ENCODE results near the gene PLCG1. TPM values are rescaled to one million over a fixed set of nuclear protein-coding genes. Genes with fewer than 3 reads are reported as not detected.
"Not testable (repeated sequence)": the region's sequence is repeated elsewhere in the genome, so short reads cannot be mapped to it uniquely, and the experiment has no call there.

Gene PLCG1
- total RNA-seq, 4 donors from 2014 or later = 82.7 to 377 (median 155) TPM

DNA sequence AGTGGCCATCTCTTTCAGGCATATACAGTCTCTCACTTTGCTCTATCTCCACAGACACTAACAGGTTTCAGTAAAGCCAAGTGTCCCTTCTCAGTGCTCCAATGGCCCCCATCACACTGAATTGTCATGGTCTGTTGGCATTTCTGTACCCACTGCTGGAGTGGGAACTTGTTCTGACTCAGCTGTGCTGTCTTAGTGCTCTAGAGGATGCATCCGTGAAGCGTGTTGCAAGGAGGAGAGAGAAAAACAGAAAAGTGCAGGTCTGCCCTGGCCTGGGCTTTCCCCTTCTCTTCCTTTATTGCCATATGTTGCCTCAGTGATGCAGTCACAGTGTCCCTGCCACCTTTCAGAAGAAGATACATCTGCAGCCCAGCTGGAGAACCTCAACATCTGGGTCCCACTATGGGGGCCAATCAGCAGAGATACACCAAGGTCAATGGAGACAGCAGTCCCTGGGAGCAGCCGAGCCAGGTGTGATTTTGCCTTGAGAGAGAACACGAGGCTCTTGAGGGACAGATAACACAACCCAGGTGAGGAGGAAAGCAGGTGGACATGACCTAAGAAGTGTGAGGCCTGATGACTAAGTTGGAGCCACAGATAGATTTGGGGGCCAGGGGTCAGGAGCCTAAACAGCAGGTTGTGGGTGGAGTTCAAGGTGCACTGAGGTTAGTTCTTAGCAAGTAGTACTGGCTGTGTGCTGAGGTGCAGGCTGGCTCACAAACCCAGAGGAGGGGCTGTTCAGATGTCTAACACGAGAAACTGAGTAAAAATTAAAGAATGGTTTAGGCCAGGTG, 5.6 kb upstream of the PLCG1 start:
- 72 to 73% methylated on average over 3 to 5 of the region's 5 CpGs for WGBS, 2 donors (ENCODE audit: low coverage in 1 of 2)
- peak; percentile 4 for DNase-seq
- intact Hi-C loops (cut with DNase I; ENCODE audit: low total_unique reads) (no loop called here), in situ Hi-C loops (cut with MboI; ENCODE audit: low pct_ligation_motif_present in 1 of 4, low pct_unique_long_range_greater_than_20kb in 1 of 4, low sequenced_read_pairs in 3 of 4) (no loop called here)
- Histone ChIP-seq H3K9me3 (no peaks in the 10 kb centered on the region), H3K4me3 (no peak overlapping the region), H3K27me3 (no peaks in the 10 kb centered on the region), H3K36me3 (no peaks in the 10 kb centered on the region), H3K27ac (no peak overlapping the region), H3K4me1 (peaks cover 0 to 6% (median 5%) of the 10 kb centered on the region in 4 donors)
- TF ChIP-seq POLR2AphosphoS5 (IDR thresholded peaks at IDR 0.05) = no peak

DNA sequence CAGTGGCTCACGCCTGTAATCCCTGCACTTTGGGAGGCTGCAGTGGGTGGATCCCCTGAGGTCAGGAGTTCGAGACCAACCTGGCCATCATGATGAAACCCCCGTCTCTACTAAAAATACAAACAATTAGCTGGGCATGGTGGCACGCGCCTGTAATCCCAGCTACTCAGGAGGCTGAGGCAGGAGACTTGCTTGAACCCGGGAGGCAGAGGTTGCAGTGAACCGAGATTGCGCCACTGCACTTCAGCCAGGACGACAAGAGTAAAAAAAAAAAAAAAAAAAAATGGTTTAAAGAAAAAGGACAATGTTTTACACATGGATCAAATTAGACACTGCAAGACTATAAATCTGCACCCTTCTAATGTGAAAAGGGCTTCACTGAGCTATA, 5.0 kb upstream of the PLCG1 start:
- intact Hi-C loops (cut with DNase I; ENCODE audit: low total_unique reads); H3K36me3 ChIP-seq; H3K27me3 ChIP-seq; DNase-seq; H3K9me3 ChIP-seq; in situ Hi-C loops (cut with MboI; ENCODE audit: low pct_ligation_motif_present in 1 of 4, low pct_unique_long_range_greater_than_20kb in 1 of 4, low sequenced_read_pairs in 3 of 4); H3K27ac ChIP-seq; H3K4me3 ChIP-seq; H3K4me1 ChIP-seq: not testable (repeated sequence)
- WGBS, 2 donors (ENCODE audit: low coverage in 1 of 2) = 74 to 89% methylated on average over 8 to 9 of the region's 9 CpGs

DNA sequence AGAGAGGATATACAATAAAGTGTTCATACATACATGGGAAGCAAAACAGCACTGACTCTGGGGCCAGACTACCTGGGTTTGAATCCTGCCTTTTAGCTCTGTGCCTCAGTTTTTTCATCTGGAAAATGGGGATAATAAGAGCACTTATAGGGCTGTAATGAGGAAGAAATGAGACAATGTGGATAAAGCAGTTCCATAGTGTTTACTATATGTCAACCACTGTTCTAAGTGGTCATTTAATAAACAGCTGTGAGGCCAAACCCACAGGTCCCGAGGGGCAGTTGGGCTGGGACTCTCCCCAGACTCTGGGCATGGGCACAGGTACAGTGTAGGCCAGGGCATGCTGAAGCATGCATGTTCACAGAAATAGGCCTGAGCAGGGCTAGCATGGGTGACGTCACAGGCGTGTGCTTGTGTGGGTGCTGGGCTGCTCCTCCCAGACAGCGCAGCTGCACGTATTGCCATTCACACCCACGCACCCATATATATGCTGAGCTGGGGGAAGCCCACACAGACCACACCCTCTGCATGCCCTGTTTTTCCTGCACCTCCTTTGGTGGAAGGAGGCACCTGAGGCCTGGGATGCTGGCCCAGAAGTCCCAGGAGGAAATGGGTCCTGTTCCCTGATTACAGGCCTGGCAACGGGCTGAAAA, 3.5 kb upstream of the PLCG1 start:
- peaks cover 0 to 15% (median 11%) of the 10 kb centered on the region in 4 donors for H3K4me1 ChIP-seq
- in situ Hi-C loops (cut with MboI; ENCODE audit: low pct_ligation_motif_present in 1 of 4, low pct_unique_long_range_greater_than_20kb in 1 of 4, low sequenced_read_pairs in 3 of 4) (no loop called here), intact Hi-C loops (cut with DNase I; ENCODE audit: low total_unique reads) (no loop called here)
- TF ChIP-seq, protein P1, sequence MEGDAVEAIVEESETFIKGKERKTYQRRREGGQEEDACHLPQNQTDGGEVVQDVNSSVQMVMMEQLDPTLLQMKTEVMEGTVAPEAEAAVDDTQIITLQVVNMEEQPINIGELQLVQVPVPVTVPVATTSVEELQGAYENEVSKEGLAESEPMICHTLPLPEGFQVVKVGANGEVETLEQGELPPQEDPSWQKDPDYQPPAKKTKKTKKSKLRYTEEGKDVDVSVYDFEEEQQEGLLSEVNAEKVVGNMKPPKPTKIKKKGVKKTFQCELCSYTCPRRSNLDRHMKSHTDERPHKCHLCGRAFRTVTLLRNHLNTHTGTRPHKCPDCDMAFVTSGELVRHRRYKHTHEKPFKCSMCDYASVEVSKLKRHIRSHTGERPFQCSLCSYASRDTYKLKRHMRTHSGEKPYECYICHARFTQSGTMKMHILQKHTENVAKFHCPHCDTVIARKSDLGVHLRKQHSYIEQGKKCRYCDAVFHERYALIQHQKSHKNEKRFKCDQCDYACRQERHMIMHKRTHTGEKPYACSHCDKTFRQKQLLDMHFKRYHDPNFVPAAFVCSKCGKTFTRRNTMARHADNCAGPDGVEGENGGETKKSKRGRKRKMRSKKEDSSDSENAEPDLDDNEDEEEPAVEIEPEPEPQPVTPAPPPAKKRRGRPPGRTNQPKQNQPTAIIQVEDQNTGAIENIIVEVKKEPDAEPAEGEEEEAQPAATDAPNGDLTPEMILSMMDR (IDR thresholded peaks at IDR 0.05) = no peak
- TF ChIP-seq POLR2A (IDR thresholded peaks at IDR 0.05) (no peak), POLR2AphosphoS5 (IDR thresholded peaks at IDR 0.05) (no peak), EP300 (IDR thresholded peaks at IDR 0.05; ENCODE audit: low read depth) (no peak)
- H3K27me3 ChIP-seq = no peaks in the 10 kb centered on the region
- DNase-seq = peak; percentile 9
- H3K9me3 ChIP-seq = no peaks in the 10 kb centered on the region
- WGBS, 2 donors (ENCODE audit: low coverage in 1 of 2) = 81% methylated on average over 7 of the region's 7 CpGs; no CpG with 5 or more reads in 1 of the 2 donors
- H3K4me3 ChIP-seq = no peak overlapping the region
- H3K36me3 ChIP-seq = no peaks in the 10 kb centered on the region
- H3K27ac ChIP-seq = no peak overlapping the region

DNA sequence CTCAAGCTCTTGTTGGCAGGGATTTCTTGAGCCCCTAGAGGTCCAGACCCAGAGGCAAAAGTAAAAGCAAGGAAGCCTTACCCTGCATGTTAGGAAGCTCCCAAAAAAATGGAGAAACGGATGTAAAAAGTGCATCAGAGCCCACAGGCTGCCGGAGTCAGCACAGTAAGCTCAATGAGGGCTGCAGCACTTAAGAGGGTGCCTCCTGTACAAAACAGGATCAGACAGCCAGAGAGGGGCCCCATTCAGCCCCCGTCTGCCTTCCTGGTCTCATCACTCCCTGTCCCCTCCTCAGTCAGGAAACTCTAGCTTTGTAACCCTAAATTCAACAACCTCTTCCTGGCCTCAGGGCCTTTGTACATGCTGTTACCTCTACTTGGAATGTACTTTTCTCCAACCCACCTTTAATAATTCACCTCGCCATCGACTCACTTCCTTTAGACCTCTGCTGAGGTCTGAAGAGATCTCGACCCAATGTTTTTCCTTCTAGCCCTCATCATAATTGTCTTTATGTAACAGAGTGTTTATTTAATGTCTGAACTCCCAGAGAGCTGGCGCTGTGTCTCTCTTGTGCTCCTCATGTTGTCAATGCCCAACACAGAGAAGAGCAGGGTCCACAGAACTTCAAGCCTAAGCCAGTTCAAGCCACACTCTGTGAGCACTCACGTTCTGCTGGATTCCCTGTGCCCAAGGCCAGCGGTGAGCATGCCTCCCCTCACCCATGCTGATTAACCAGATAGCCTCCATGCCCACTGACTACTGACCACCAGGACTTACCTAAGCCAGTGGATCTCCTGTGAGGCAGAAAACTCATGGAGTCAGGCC, 2.8 kb upstream of the PLCG1 start:
- H3K4me3 ChIP-seq = no peak overlapping the region
- in situ Hi-C loops (cut with MboI; ENCODE audit: low pct_ligation_motif_present in 1 of 4, low pct_unique_long_range_greater_than_20kb in 1 of 4, low sequenced_read_pairs in 3 of 4) = no loop called here
- TF ChIP-seq EP300 (IDR thresholded peaks at IDR 0.05; ENCODE audit: low read depth) = no peak
- TF ChIP-seq POLR2AphosphoS5 (IDR thresholded peaks at IDR 0.05) = no peak
- no peak for TF ChIP-seq POLR2A (IDR thresholded peaks at IDR 0.05)
- TF ChIP-seq, protein P1 (IDR thresholded peaks at IDR 0.05) = no peak

More for the DNA sequence above, 2.8 kb upstream of the PLCG1 start:
- intact Hi-C loops (cut with DNase I; ENCODE audit: low total_unique reads) = no loop called here
- Histone ChIP-seq H3K9me3 (no peaks in the 10 kb centered on the region), H3K4me1 (peaks cover 5 to 22% (median 15%) of the 10 kb centered on the region in 4 donors), H3K36me3 (no peaks in the 10 kb centered on the region), H3K27me3 (no peaks in the 10 kb centered on the region), H3K27ac (no peak overlapping the region)
- 85 to 86% methylated on average over 6 to 9 of the region's 9 CpGs for WGBS, 2 donors (ENCODE audit: low coverage in 1 of 2)
- DNase-seq = peak; percentile 3

Data from transverse colon (tissue), 4 donors.